HG03064 (cell line): ENCODE measurements around the gene GIMAP1.

Source experiments
- ATAC-seq: cut with Tn5 transposase; IDR thresholded peaks from one replicate; pipeline ENCODE4 v1.9.1; 2021; ENCODE audit warnings: low read depth; ENCODE audit not compliant: unreplicated experiment

Gene GIMAP1

GRCh38 chr7:150719960-150720891, 3.8 kb downstream of the GIMAP1 start:
- ATAC-seq: no peak

- ATAC-seq: no peak
Observed at GRCh38 chr7:150721970-150722373, 5.6 kb downstream of the GIMAP1 start.

GRCh38 chr7:150722431-150722931, 6.1 kb downstream of the GIMAP1 start:
- ATAC-seq: no peak

- ATAC-seq: no peak
Observed at GRCh38 chr7:150723467-150723866, 7.1 kb downstream of the GIMAP1 start.

- no peak for ATAC-seq
Observed at GRCh38 chr7:150727381-150727780, 11.0 kb downstream of the GIMAP1 start.

GRCh38 chr7:150728011-150728410, 11.6 kb downstream of the GIMAP1 start:
- ATAC-seq: no peak

GRCh38 chr7:150728609-150729008, 12.2 kb downstream of the GIMAP1 start:
- ATAC-seq: no peak

GRCh38 chr7:150731916-150732315, 15.5 kb downstream of the GIMAP1 start:
- ATAC-seq: no peak

GRCh38 chr7:150732786-150733481, 16.5 kb downstream of the GIMAP1 start:
- ATAC-seq: no peak

GRCh38 chr7:150733482-150734095, 17.2 kb downstream of the GIMAP1 start:
- no peak for ATAC-seq

- no peak for ATAC-seq
Observed at GRCh38 chr7:150734254-150734653, 17.8 kb downstream of the GIMAP1 start.

- ATAC-seq: no peak
Observed at GRCh38 chr7:150735596-150736358, 19.4 kb downstream of the GIMAP1 start.

GRCh38 chr7:150736864-150737263, 20.5 kb downstream of the GIMAP1 start:
- peak; percentile 12 for ATAC-seq

GRCh38 chr7:150737265-150738055, 21.0 kb downstream of the GIMAP1 start, which contains the start of gene GIMAP5:
TSS of gene GIMAP5 (plus strand) at chr7:150737418. CDS start at chr7:150740885, 3,467 bp downstream.
- peak; percentile 67 for ATAC-seq

- ATAC-seq: no peak
Observed at GRCh38 chr7:150738092-150738491, 21.7 kb downstream of the GIMAP1 start.

- ATAC-seq: no peak
Observed at GRCh38 chr7:150738591-150739001, 22.2 kb downstream of the GIMAP1 start.

GRCh38 chr7:150739033-150739432, 22.6 kb downstream of the GIMAP1 start:
- ATAC-seq: no peak

- ATAC-seq: no peak
Observed at GRCh38 chr7:150740053-150740452, 23.6 kb downstream of the GIMAP1 start.

- no peak for ATAC-seq
Observed at GRCh38 chr7:150742286-150742968, 26.0 kb downstream of the GIMAP1 start.
